A673 (cell line): ENCODE data around the gene CD6. TPM values are rescaled to one million over a fixed set of nuclear protein-coding genes. Genes with fewer than 3 reads are reported as not detected.

ENCODE experiments used
- BruUV-seq: library from RNA; stranded (reverse); fragments of 400-500 nt; replicated peaks from 2 replicates; lab custom pipeline; 2021; lab: Mats Ljungman, UMichigan
- CTCF ChIA-PET: fragments of 300-600 bp; sonication (Branson Sonifier 250); formaldehyde crosslinking; loops from one replicate; lab custom pipeline; 2022; ENCODE audit warnings: antibody characterized with exemption; lab: Charles Lee
- POLR2A ChIA-PET: fragments of 300-600 bp; sonication (Branson Sonifier 250); formaldehyde crosslinking; loops from one replicate; lab custom pipeline; 2022; ENCODE audit warnings: antibody characterized with exemption; ENCODE audit not compliant: low non-redundant PET; lab: Charles Lee
- DNase-seq: peaks from one replicate; pipeline ENCODE4 v3.0.0-alpha.2; 2015; ENCODE audit warnings: low spot score
- H3K27ac ChIP-seq: fragments of 200-600 bp; sonication (generic); 2 replicates; pipeline ENCODE4 v1.5.1; 2016; ENCODE audit warnings: mixed run types, low read depth, mild to moderate bottlenecking, mixed read lengths, antibody characterized with exemption, low read length; ENCODE audit not compliant: poor library complexity, severe bottlenecking
- H3K27me3 ChIP-seq: fragments of 200-600 bp; sonication (generic); replicated peaks from 2 replicates; pipeline ENCODE4 v1.6.1; 2017; ENCODE audit warnings: mixed run types, low read depth, mild to moderate bottlenecking, mixed read lengths, antibody characterized with exemption, low read length; ENCODE audit not compliant: insufficient read depth, poor library complexity
- H3K36me3 ChIP-seq: fragments of 200-600 bp; sonication (generic); 2 replicates; pipeline ENCODE4 v1.6.1; 2016; ENCODE audit warnings: mixed run types, mild to moderate bottlenecking, mixed read lengths, antibody characterized with exemption, low read length; ENCODE audit not compliant: insufficient read depth, poor library complexity, severe bottlenecking
- H3K4me1 ChIP-seq: fragments of 200-600 bp; sonication (generic); 2 replicates; pipeline ENCODE4 v1.6.1; 2017; ENCODE audit warnings: mixed run types, mild to moderate bottlenecking, mixed read lengths, antibody characterized with exemption, low read length; ENCODE audit not compliant: insufficient read depth, poor library complexity, severe bottlenecking
- H3K4me3 ChIP-seq: fragments of 200-600 bp; sonication (generic); 2 replicates; pipeline ENCODE4 v1.5.1; 2016; ENCODE audit warnings: low read depth, mixed run types, mild to moderate bottlenecking, mixed read lengths, low read length; ENCODE audit not compliant: poor library complexity, severe bottlenecking
- H3K9me3 ChIP-seq: fragments of 200-600 bp; sonication (generic); 2 replicates; pipeline ENCODE4 v1.6.1; 2016; ENCODE audit warnings: mixed run types, low read depth, mild to moderate bottlenecking, mixed read lengths, antibody characterized with exemption, low read length; ENCODE audit not compliant: poor library complexity, severe bottlenecking
- EZH2 ChIP-seq: fragments of 200-600 bp; sonication (generic); IDR thresholded peaks from 2 replicates; pipeline ENCODE4 v1.6.1; 2017; ENCODE audit warnings: borderline replicate concordance, low read depth, mild to moderate bottlenecking, mixed read lengths, antibody characterized with exemption, low read length; ENCODE audit not compliant: poor library complexity, severe bottlenecking
- intact Hi-C: fragments of 100-400 bp; cut with micrococcal nuclease; formaldehyde crosslinking; loops from one replicate; pipeline ENCODE4 v1.10.0; 2022; ENCODE audit not compliant: unreplicated experiment
- total RNA-seq: library from RNA; stranded (reverse); gene quantifications from 2 replicates; pipeline ENCODE4 v1.2.3, GENCODE V29; 2021
- TF ChIP-seq, protein P1 (sequence below): fragments of 300-800, 200-600 bp; sonication (generic); conservative IDR thresholded peaks from 2 replicates; pipeline ENCODE4 v1.5.1; 2017; ENCODE audit warnings: low read depth, mild to moderate bottlenecking, antibody characterized with exemption, low read length, moderate library complexity, mixed read lengths

The CD6 gene
- total RNA-seq, 1 experiment from 2014 or later, result not detected

GRCh38 chr11:61023086-61023965 lies 51.8 kb downstream of the CD6 start:
- H3K4me3 ChIP-seq, result no peak overlapping the region
- no peaks in the 10 kb centered on the region for H3K27me3 ChIP-seq
- H3K27ac ChIP-seq, result no peak overlapping the region
- intact Hi-C loops, result no loop called here
- BruUV-seq, result no TSS peak
- POLR2A ChIA-PET, result no interaction called here
- CTCF ChIA-PET, result interaction anchor here (0.6 kb wide), 1 partner anchor 29 kb away, joined by 3 read pairs; no protein-coding TSS in a partner anchor
- H3K4me1 ChIP-seq, result peaks cover 4% of the 10 kb centered on the region
- TF ChIP-seq EZH2, result no peak
- TF ChIP-seq, protein P1, sequence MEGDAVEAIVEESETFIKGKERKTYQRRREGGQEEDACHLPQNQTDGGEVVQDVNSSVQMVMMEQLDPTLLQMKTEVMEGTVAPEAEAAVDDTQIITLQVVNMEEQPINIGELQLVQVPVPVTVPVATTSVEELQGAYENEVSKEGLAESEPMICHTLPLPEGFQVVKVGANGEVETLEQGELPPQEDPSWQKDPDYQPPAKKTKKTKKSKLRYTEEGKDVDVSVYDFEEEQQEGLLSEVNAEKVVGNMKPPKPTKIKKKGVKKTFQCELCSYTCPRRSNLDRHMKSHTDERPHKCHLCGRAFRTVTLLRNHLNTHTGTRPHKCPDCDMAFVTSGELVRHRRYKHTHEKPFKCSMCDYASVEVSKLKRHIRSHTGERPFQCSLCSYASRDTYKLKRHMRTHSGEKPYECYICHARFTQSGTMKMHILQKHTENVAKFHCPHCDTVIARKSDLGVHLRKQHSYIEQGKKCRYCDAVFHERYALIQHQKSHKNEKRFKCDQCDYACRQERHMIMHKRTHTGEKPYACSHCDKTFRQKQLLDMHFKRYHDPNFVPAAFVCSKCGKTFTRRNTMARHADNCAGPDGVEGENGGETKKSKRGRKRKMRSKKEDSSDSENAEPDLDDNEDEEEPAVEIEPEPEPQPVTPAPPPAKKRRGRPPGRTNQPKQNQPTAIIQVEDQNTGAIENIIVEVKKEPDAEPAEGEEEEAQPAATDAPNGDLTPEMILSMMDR, result no peak
- no peaks in the 10 kb centered on the region for H3K36me3 ChIP-seq
- H3K9me3 ChIP-seq, result no peaks in the 10 kb centered on the region
- no peak for DNase-seq

- Histone ChIP-seq H3K9me3 (no peaks in the 10 kb centered on the region), H3K27me3 (no peaks in the 10 kb centered on the region), H3K4me3 (no peak overlapping the region), H3K4me1 (peaks cover 4% of the 10 kb centered on the region), H3K36me3 (no peaks in the 10 kb centered on the region), H3K27ac (no peak overlapping the region)
- intact Hi-C loops, result no loop called here
- TF ChIP-seq, protein P1, result no peak
- no peak for TF ChIP-seq EZH2
- no peak for DNase-seq
- CTCF ChIA-PET, result interaction anchor here (0.6 kb wide), 1 partner anchor 29 kb away, joined by 3 read pairs; no protein-coding TSS in a partner anchor
- no TSS peak for BruUV-seq
- POLR2A ChIA-PET, result no interaction called here
These were observed 52.5 kb downstream of the CD6 start for GRCh38 chr11:61023966-61024295.

GRCh38 chr11:61024938-61025820 lies 53.7 kb downstream of the CD6 start:
- H3K27ac ChIP-seq, result no peak overlapping the region
- ChIA-PET CTCF (no interaction called here), POLR2A (no interaction called here)
- BruUV-seq, result no TSS peak
- TF ChIP-seq, protein P1, result no peak
- TF ChIP-seq EZH2, result no peak
- no peak for DNase-seq
- no peak overlapping the region for H3K4me3 ChIP-seq
- no peaks in the 10 kb centered on the region for H3K27me3 ChIP-seq
- H3K4me1 ChIP-seq, result peaks cover 4% of the 10 kb centered on the region
- intact Hi-C loops, result no loop called here
- no peaks in the 10 kb centered on the region for H3K9me3 ChIP-seq
- no peaks in the 10 kb centered on the region for H3K36me3 ChIP-seq
